ENCODE measurements around the gene EPS8L2. TPM values are rescaled to one million over a fixed set of nuclear protein-coding genes. Genes with fewer than 3 reads are reported as not detected.

Gene EPS8L2
- total RNA-seq, 1 donor from 2014 or later, result 2.6 TPM

GRCh38 chr11:660281-660680 is 45.8 kb upstream of the EPS8L2 start:
- DNase-seq (ENCODE audit: low read depth, low spot score), result no peak
- TF ChIP-seq CTCF (conservative IDR thresholded peaks at IDR 0.05), result no peak
- Mint-ChIP-seq H3K4me1 (peaks cover 5% of the 10 kb centered on the region), H3K9me3 (no peaks in the 10 kb centered on the region), H3K4me3 (no peak overlapping the region), H3K36me3 (ENCODE audit: low read depth) (peaks cover 4% of the 10 kb centered on the region), H3K27me3 (ENCODE audit: low read depth) (no peaks in the 10 kb centered on the region), H3K27ac (ENCODE audit: unreplicated experiment) (no peak overlapping the region)

DNA sequence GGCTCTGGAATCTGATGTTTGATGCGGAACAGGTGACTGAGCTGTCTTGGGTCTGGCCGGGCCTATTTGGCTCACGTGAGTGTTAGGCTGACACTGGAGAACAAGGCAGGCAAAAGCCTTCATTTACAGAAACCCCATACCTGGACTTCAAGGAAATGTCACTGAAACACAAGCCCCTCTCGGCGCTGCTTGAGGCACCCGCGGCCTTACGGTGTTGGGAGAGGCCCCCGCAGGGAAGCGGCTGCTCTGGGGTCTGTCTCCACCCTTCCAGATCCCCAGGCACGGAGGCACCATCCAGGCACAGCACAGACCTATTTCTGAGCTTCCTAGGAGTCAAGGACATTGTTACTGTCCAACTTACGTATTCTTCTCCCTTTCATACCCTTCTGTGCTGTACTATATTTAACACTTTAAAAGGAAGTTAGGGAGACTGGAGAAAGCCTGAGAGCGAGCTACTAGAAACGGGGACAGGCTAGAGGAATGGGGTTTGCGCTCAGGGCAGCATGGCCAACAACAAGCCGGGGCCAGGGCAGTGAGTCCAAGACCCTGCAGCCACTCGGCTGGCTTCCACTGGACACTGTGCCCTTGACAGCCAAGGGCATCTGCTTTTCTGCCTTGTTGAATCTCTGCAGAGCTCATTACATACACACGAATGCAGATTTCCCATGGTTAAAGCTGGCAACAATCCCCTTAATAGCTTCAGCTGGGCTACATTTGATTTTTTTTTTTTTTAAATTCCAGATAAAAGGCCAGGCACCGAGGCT is 45.2 kb upstream of the EPS8L2 start:
- TF ChIP-seq CTCF (conservative IDR thresholded peaks at IDR 0.05), result no peak
- no peak for DNase-seq (ENCODE audit: low read depth, low spot score)
- Mint-ChIP-seq H3K36me3 (ENCODE audit: low read depth) (peaks cover 5% of the 10 kb centered on the region), H3K4me1 (peaks cover 5% of the 10 kb centered on the region), H3K4me3 (no peak overlapping the region), H3K9me3 (no peaks in the 10 kb centered on the region), H3K27me3 (ENCODE audit: low read depth) (no peaks in the 10 kb centered on the region), H3K27ac (ENCODE audit: unreplicated experiment) (no peak overlapping the region)

DNA sequence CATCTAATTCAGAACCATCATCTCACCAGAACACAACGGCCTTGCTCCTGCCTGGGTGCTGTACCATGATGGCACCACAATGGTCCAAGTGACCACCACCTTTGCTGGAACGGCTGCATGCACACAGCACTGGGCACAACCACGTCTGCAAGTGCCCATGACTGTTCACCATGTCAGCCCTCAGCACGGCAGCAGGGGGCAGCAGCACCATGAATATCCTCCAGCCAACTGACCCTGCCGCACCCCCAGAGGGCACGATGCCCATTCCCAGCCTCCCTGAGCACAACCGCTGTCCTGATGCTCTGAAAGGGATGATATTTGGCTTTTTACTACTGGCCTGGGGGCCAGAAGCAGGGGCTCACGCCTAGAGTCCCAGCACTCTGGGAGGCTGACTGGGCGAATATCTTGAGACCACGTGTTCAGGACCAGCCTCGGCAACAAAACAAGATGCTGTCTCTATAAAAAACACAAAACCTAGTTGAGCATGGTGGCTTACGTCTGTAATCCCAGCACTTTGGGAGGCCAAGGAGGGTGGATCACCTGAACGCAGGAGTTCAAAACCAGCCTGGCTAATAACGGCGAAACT is 43.2 kb upstream of the EPS8L2 start:
- peak; percentile 79 for TF ChIP-seq CTCF (conservative IDR thresholded peaks at IDR 0.05)
- H3K27ac Mint-ChIP-seq (ENCODE audit: unreplicated experiment), result no peak overlapping the region
- no peaks in the 10 kb centered on the region for H3K9me3 Mint-ChIP-seq
- H3K4me1 Mint-ChIP-seq, result peaks cover 5% of the 10 kb centered on the region
- DNase-seq (ENCODE audit: low read depth, low spot score), result peak; percentile 47
- H3K4me3 Mint-ChIP-seq, result no peak overlapping the region
- peaks cover 5% of the 10 kb centered on the region for H3K36me3 Mint-ChIP-seq (ENCODE audit: low read depth)
- H3K27me3 Mint-ChIP-seq (ENCODE audit: low read depth), result no peaks in the 10 kb centered on the region

DNA sequence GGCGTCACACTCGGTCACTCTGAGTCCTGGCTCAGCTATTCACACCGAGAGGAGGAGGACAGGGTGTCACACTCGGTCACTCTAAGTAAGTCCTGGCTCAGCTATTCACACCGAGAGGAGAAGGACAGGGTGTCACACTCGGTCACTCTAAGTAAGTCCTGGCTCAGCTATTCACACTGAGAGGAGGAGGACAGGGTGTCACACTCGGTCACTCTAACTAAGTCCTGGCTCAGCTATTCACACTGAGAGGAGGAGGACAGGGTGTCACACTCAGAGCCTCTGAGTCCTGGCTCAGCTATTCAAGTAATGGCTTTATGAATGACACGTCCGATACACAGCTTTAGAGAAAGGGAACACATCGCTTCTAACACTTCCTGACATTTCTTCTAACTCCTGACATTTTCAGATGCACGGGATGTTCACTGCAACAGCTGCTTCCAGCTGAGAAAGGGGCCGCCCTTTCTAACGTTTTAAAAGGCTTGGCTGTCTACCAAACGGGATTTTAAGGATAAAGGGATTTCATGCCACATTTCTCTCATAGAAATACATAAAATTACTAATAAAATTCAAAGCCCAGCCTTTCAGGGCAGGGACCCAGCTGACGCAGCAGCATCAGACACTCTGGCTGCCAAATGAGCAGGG is 40.8 kb upstream of the EPS8L2 start:
- H3K9me3 Mint-ChIP-seq, result no peaks in the 10 kb centered on the region

More for the DNA sequence above, 40.8 kb upstream of the EPS8L2 start:
- Mint-ChIP-seq H3K4me1 (peaks cover 5% of the 10 kb centered on the region), H3K4me3 (no peak overlapping the region), H3K36me3 (ENCODE audit: low read depth) (peaks cover 5% of the 10 kb centered on the region), H3K27ac (ENCODE audit: unreplicated experiment) (no peak overlapping the region), H3K27me3 (ENCODE audit: low read depth) (no peaks in the 10 kb centered on the region)
- DNase-seq (ENCODE audit: low read depth, low spot score), result no peak
- TF ChIP-seq CTCF (conservative IDR thresholded peaks at IDR 0.05), result no peak
